Subcutaneous abdominal adipose tissue (tissue), 5 donors: ENCODE measurements around the gene ZNF70.
"Not testable (repeated sequence)": the region's sequence is repeated elsewhere in the genome, so short reads cannot be mapped to it uniquely, and the experiment has no call there.

Experiments
- H3K27ac ChIP-seq: one replicate; pipeline ENCODE4 v1.7.0; 2013; ENCODE audit warnings: low read depth, mild to moderate bottlenecking, inconsistent platforms, low read length, moderate library complexity
- H3K27me3 ChIP-seq, 5 donors: one replicate each; pipeline ENCODE4 v1.7.0; 2013; ENCODE audit warnings: low read length in 5 of 5, inconsistent platforms in 1 of 5; ENCODE audit not compliant: control insufficient read depth in 5 of 5, insufficient read depth in 4 of 5
- H3K36me3 ChIP-seq, 5 donors: one replicate each; pipeline ENCODE4 v1.7.0; 2013; ENCODE audit warnings: low read length in 5 of 5; ENCODE audit not compliant: control insufficient read depth in 5 of 5, insufficient read depth in 5 of 5
- H3K4me1 ChIP-seq, 5 donors: one replicate each; pipeline ENCODE4 v1.7.0; 2013; ENCODE audit warnings: low read length in 5 of 5, mild to moderate bottlenecking in 3 of 5, moderate library complexity in 1 of 5; ENCODE audit not compliant: control insufficient read depth in 5 of 5, insufficient read depth in 5 of 5
- H3K4me3 ChIP-seq, 5 donors: one replicate each; pipeline ENCODE4 v1.7.0; 2013; ENCODE audit warnings: low read length in 5 of 5, low read depth in 1 of 5
- H3K9ac ChIP-seq, 5 donors: one replicate each; pipeline ENCODE4 v1.7.0; 2013; ENCODE audit warnings: low read length in 5 of 5, mild to moderate bottlenecking in 4 of 5, moderate library complexity in 3 of 5
- H3K9me3 ChIP-seq, 5 donors: one replicate each; pipeline ENCODE4 v1.7.0; 2013; ENCODE audit warnings: low read length in 5 of 5; ENCODE audit not compliant: control insufficient read depth in 5 of 5
- donor health status: healthy.
- donor health status: healthy.
- donor health status: healthy.
- donor health status: healthy.
- donor health status: healthy.

Gene ZNF70

DNA sequence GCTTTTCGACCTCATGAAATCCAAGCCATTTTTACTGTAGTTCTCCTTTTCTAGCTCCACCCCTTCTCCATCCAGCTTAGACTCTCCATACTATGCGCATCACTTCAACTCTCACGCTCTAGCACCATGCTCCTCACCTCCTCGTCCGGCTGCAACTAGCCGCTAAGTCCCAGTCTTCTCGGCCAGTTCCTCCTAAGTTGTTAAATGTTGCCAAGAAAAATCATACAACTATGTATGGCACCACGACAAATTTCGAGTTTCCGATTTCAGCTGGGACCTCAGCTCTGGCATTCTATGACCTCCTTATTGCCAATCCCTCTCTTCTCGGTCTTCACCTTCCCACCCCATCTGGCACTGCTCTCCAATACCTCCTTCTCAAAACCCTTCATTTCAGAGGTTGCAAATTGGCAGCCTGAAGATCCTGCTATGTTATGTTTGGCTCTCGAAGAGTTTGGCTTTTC is 1.0 kb downstream of the ZNF70 start:
- H3K4me1 ChIP-seq, result peaks cover 0 to 33% (median 24%) of the 10 kb centered on the region in 5 donors
- H3K9ac ChIP-seq, result peak overlapping the region in 1 of 5 donors; percentile 63
- no peaks in the 10 kb centered on the region for H3K27me3 ChIP-seq
- peaks cover 2 to 5% (median 4%) of the 10 kb centered on the region in 5 donors for H3K36me3 ChIP-seq
- peak overlapping the region; percentile 28 to 87 (median 76) for H3K4me3 ChIP-seq
- H3K27ac ChIP-seq, result no peak overlapping the region
- H3K9me3 ChIP-seq, result no peaks in the 10 kb centered on the region

DNA sequence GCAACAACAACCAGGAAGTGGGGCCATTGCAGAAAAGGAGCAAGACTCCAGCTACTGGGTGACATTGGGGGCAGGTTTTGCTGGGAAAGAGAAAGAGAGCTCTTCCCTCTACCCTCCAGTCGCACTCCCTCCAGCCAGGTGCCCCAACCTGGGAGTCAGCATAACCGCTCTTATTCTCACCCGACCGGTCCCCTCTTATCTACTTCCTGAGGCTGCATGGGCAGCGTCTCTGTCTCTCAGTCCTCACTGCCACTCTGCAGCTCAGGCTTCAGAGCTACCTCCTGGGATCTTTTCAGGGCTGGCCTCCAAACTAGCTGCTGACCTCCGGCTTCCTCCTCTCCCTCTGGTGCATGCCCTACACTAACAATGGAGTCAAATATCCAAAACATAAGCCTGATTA is 5.1 kb downstream of the ZNF70 start:
- H3K4me1 ChIP-seq, result peaks cover 11 to 45% (median 35%) of the 10 kb centered on the region in 5 donors
- H3K9ac ChIP-seq, result no peak overlapping the region
- no peak overlapping the region for H3K4me3 ChIP-seq
- peaks cover 0 to 5% (median 0%) of the 10 kb centered on the region in 5 donors for H3K27me3 ChIP-seq
- H3K27ac ChIP-seq, result no peak overlapping the region
- peaks cover 0 to 3% (median 0%) of the 10 kb centered on the region in 5 donors for H3K9me3 ChIP-seq
- peaks cover 4 to 42% (median 28%) of the 10 kb centered on the region in 5 donors for H3K36me3 ChIP-seq

DNA sequence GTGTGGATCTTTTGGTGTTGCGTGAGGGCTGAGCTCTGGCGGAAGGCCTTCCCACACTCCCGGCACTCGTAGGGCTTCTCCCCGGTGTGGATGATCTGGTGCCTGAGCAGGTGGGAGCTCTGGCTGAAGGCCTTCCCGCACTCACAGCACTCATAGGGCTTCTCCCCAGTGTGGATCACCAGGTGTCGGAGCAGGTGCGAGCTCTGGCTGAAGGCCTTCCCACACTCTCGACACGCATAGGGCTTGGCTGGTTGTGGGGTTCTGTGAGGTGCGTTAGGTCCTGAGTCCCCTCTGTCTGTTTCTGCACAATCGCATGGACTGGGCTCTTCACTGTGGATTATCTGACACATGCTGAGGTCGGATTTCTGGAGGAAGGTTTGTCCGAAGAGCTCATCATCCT is 6.4 kb downstream of the ZNF70 start:
- Histone ChIP-seq H3K36me3 (peaks cover 4 to 42% (median 29%) of the 10 kb centered on the region in 5 donors), H3K9me3 (peaks cover 0 to 3% (median 0%) of the 10 kb centered on the region in 5 donors), H3K27ac (no peak overlapping the region), H3K9ac (no peak overlapping the region), H3K4me1 (peaks cover 11 to 33% (median 24%) of the 10 kb centered on the region in 5 donors), H3K4me3 (no peak overlapping the region), H3K27me3 (peaks cover 0 to 5% (median 0%) of the 10 kb centered on the region in 5 donors)

DNA sequence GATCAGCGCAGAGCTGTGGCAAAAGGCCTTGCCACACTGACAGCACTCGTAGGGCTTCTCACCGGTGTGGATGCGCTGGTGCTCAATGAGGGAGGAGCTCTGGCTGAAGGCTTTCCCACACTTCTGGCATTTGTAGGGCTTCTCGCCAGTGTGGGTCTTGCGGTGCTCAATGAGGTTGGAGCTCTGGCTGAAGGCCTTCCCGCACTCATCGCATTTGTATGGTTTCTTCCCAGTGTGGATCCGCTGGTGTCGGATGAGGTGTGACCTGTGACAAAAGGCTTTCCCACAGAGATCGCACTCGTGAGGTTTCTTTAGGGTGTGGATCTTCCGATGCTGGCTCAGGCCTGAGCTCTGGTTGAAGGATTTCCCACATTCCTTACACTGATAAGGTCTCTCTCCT is 6.9 kb downstream of the ZNF70 start:
- H3K4me3 ChIP-seq, result no peak overlapping the region
- peaks cover 4 to 42% (median 29%) of the 10 kb centered on the region in 5 donors for H3K36me3 ChIP-seq
- peaks cover 0 to 3% (median 0%) of the 10 kb centered on the region in 5 donors for H3K9me3 ChIP-seq
- peaks cover 11 to 33% (median 24%) of the 10 kb centered on the region in 5 donors for H3K4me1 ChIP-seq
- H3K9ac ChIP-seq, result peak overlapping the region in 1 of 5 donors; percentile 76
- peak overlapping the region; percentile 84 for H3K27ac ChIP-seq
- peaks cover 0 to 5% (median 0%) of the 10 kb centered on the region in 5 donors for H3K27me3 ChIP-seq

DNA sequence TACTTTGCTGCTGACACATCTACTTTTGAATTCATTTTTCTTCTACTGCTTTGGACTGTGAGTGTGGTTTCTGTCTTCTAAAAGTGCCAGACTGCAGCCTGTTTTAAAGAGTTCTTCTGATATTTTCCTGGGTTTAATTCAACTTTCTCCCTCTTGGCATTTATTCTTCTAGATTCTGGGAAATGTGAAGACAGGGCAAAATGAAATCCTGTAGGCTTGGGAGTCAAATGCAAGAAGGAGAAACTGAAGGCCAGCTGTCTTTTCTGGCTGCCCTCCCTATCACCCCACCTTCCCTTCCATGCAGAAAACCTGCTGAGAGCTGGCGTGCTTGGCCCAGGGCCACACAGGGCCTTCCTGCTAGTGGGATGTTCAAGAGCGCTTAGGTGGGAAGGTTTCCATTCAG is 7.6 kb downstream of the ZNF70 start:
- H3K4me1 ChIP-seq, result peaks cover 11 to 33% (median 24%) of the 10 kb centered on the region in 5 donors
- peaks cover 4 to 42% (median 29%) of the 10 kb centered on the region in 5 donors for H3K36me3 ChIP-seq
- H3K4me3 ChIP-seq, result no peak overlapping the region
- peaks cover 0 to 5% (median 0%) of the 10 kb centered on the region in 5 donors for H3K27me3 ChIP-seq
- H3K9me3 ChIP-seq, result peaks cover 0 to 3% (median 0%) of the 10 kb centered on the region in 5 donors
- H3K9ac ChIP-seq, result peak overlapping the region in 4 of 5 donors; percentile 31 to 76 (median 50)
- peak overlapping the region; percentile 84 for H3K27ac ChIP-seq

DNA sequence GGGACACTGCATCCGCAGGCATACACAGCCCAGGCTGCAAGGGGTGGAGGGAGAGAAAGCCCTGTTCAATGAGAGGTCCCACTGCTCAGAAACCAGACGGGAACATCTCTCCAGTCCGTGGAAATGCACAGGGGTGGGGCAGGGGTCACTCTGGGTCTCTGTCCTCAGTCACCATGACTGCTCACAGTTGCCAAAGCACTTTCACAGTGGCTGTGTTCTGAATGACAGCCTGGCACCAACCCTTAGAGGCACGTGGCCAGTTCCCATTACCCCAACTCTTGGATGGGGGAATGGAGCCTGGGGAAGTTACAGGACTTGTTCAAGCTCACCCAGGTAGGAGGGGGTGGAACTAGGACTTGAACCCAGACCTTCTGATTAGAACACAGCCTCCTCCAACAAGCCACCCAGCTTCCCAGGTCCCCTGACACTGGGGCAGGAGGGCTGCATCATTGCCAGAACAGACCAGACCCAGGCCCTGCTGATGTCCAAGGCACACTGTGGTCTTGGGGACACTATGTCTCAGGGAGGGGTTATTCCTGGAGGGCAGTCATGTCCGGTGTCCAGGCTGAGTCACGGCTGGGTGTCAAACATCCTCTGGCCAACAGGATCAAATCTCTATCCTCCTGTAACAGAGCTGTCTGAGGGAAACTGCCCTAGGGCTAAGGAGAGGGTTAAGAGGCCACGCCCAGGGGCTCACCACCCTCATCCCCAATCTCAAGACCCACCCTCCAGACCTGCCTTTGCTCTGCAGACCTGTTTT is 8.2 kb downstream of the ZNF70 start:
- Histone ChIP-seq H3K27me3 (peaks cover 0 to 5% (median 0%) of the 10 kb centered on the region in 5 donors), H3K9me3 (peaks cover 0 to 3% (median 0%) of the 10 kb centered on the region in 5 donors), H3K9ac (peak overlapping the region in 4 of 5 donors; percentile 31 to 76 (median 50)), H3K4me1 (peaks cover 11 to 33% (median 24%) of the 10 kb centered on the region in 5 donors), H3K4me3 (peak overlapping the region in 1 of 5 donors; percentile 23), H3K27ac (peak overlapping the region; percentile 84), H3K36me3 (peaks cover 4 to 42% (median 29%) of the 10 kb centered on the region in 5 donors)

DNA sequence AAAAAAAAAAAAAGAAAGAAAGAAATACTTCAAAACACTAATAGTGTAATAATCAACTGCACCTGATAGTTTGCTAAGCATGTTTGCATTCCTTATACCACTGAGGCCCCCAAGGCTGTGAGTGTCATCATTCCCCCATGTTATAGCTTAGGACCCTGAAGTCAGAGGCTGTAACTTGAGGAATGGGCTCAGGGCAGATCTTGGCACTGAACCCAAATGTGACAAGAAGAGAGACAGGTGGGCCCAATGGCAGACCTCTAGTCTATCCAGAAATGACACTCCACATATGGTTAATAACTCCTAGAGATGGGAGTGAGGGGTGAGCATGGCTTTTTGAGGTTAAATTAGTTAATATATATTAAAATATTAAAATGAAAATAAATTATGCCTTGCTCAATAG is 13.2 kb downstream of the ZNF70 start:
- peaks cover 2 to 12% (median 7%) of the 10 kb centered on the region in 5 donors for H3K4me1 ChIP-seq
- H3K4me3 ChIP-seq, result no peak overlapping the region
- H3K9me3 ChIP-seq, result no peaks in the 10 kb centered on the region
- peaks cover 0 to 16% (median 7%) of the 10 kb centered on the region in 5 donors for H3K36me3 ChIP-seq
- no peaks in the 10 kb centered on the region for H3K27me3 ChIP-seq
- H3K27ac ChIP-seq, result no peak overlapping the region
- H3K9ac ChIP-seq, result no peak overlapping the region

DNA sequence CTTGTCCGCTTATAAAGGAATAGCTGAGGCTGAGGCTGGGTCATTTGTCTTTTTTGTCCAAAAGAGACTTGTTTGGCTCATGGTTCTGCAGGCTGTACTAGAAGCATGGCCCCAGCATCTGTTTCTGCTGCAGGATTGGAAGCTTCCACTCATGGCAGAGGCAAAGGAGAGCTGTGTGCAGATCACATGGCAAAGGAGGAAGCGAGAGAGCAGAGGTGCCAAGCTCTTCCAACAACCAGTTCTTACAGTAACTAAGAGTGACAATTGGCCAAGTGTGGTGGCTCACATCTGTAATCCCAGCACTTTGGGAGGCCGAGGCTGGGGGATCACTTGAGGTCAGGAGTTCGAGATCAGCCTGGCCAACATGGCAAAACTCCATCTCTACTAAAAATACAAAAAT is 22.8 kb downstream of the ZNF70 start:
- H3K36me3 ChIP-seq, H3K27ac ChIP-seq, H3K9ac ChIP-seq, H3K27me3 ChIP-seq, H3K4me1 ChIP-seq, H3K9me3 ChIP-seq, H3K4me3 ChIP-seq: not testable (repeated sequence)

DNA sequence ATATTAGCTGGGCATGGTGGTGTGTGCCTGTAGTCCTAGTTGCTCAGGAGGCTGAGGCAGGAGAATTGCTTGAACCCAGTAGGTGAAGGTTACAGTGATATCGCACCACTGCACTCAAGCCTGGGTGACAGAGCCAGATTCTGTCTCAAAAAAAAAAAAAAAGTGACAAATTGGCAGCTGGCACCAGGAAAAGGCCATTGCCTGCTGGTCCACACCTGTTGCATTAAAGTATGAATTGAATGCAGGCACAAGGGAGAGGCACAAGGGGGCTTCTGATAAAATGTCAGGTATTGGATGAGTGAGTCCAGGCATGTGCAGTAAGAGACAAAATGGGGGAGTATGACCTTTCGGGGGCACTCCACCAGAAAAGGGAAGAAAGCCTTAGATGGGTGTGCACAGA is 28.2 kb downstream of the ZNF70 start:
- Histone ChIP-seq H3K36me3 (no peaks in the 10 kb centered on the region), H3K4me3 (no peak overlapping the region), H3K27ac (no peak overlapping the region), H3K9me3 (no peaks in the 10 kb centered on the region), H3K27me3 (no peaks in the 10 kb centered on the region), H3K4me1 (peaks cover 0 to 2% (median 0%) of the 10 kb centered on the region in 5 donors), H3K9ac (no peak overlapping the region)

DNA sequence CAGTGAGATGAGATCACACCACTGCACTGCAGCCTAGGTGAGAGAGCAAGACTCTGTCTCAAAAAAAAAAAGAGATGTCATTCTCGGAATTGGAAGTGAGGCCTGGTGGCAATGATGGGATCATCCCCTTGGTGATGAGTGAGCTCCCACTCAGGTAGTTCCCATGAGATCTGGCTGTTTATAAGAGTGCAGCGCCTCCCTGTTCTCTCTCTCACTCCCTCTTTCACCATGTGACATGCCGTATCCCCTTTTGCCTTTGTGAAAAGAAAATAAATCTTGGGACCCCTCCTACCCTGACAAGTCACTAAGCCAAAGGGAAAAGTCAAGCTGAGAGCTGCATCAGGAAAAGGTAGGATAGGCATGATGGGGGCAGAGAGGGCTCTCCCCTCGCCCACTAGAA is 28.8 kb downstream of the ZNF70 start:
- Histone ChIP-seq H3K27me3 (no peaks in the 10 kb centered on the region), H3K4me3 (no peak overlapping the region), H3K4me1 (peaks cover 0 to 7% (median 5%) of the 10 kb centered on the region in 5 donors)

More for the DNA sequence above, 28.8 kb downstream of the ZNF70 start:
- no peaks in the 10 kb centered on the region for H3K36me3 ChIP-seq
- H3K27ac ChIP-seq, result no peak overlapping the region
- no peak overlapping the region for H3K9ac ChIP-seq
- no peaks in the 10 kb centered on the region for H3K9me3 ChIP-seq
